Spleen (tissue), 7 donors: Measurements from ENCODE around the gene HMMR.

Experiments used
- POLR2AphosphoS5 ChIP-seq, 3 donors: sonication (generic); formaldehyde crosslinking; IDR thresholded peaks; one replicate each; pipeline ENCODE4 v1.5.1; 2017; ENCODE audit warnings: antibody characterized with exemption in 3 of 3
- TF ChIP-seq, protein P1 (sequence below), 11 experiments: fragments of 200-600 bp in 7 of 11; fragments of 450-650 bp in 4 of 11; sonication (generic) in 4 of 11; IDR thresholded peaks in 8 of 11; conservative IDR thresholded peaks in 3 of 11; 1 replicate in 7 of 11; 2 replicates in 4 of 11; pipeline versions ENCODE4 v1.4.0 to v1.8.0; 2016 to 2021; ENCODE audit warnings: antibody characterized with exemption in 11 of 11, inconsistent platforms in 4 of 11, mild to moderate bottlenecking in 1 of 11
- donor health status: DM: no; HTN: no; CAD: no; lungs with moderate emphysema.
- donor health status: DM: no; HTN: no; CAD: no.
- donor health status: DM: no; HTN: no; CAD: no.

DNA sequence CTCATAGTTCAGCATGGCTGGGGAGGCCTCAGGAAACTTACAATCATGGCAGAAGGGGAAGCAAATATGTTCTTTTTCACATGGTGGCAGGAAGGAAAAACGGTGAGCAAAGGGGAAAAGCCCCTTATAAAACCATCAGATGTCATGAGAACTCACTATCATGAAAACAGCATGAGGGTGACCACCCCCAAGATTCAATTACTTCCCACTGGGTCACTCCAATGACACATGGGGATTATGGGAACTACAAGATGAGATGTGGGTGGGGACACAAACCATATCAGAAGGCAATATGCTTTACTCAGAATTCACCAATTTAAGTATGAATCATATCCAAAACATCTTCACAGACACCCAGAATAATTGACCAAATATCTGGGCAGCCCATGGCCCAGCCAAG is 64.7 kb downstream of the HMMR start:
- TF ChIP-seq POLR2AphosphoS5 (IDR thresholded peaks at IDR 0.05): no peak
- TF ChIP-seq, protein P1, sequence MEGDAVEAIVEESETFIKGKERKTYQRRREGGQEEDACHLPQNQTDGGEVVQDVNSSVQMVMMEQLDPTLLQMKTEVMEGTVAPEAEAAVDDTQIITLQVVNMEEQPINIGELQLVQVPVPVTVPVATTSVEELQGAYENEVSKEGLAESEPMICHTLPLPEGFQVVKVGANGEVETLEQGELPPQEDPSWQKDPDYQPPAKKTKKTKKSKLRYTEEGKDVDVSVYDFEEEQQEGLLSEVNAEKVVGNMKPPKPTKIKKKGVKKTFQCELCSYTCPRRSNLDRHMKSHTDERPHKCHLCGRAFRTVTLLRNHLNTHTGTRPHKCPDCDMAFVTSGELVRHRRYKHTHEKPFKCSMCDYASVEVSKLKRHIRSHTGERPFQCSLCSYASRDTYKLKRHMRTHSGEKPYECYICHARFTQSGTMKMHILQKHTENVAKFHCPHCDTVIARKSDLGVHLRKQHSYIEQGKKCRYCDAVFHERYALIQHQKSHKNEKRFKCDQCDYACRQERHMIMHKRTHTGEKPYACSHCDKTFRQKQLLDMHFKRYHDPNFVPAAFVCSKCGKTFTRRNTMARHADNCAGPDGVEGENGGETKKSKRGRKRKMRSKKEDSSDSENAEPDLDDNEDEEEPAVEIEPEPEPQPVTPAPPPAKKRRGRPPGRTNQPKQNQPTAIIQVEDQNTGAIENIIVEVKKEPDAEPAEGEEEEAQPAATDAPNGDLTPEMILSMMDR (IDR thresholded peaks at IDR 0.05 in 8 of 11, conservative IDR thresholded peaks at IDR 0.05 in 3 of 11): no peak
